PC-9 (cell line): Measurements from ENCODE around the gene DYNLT2B.

ENCODE experiments used
- EZH2 ChIP-seq: fragments of 200-600 bp; sonication (generic); IDR thresholded peaks from 2 replicates; pipeline ENCODE4 v1.8.0; 2017; ENCODE audit warnings: antibody characterized with exemption, low read depth
- TF ChIP-seq, protein P1 (sequence below): fragments of 200-600 bp; sonication (generic); conservative IDR thresholded peaks from 2 replicates; pipeline ENCODE4 v1.6.1; 2017; ENCODE audit warnings: mixed run types, antibody characterized with exemption, mild to moderate bottlenecking, moderate library complexity

DNA sequence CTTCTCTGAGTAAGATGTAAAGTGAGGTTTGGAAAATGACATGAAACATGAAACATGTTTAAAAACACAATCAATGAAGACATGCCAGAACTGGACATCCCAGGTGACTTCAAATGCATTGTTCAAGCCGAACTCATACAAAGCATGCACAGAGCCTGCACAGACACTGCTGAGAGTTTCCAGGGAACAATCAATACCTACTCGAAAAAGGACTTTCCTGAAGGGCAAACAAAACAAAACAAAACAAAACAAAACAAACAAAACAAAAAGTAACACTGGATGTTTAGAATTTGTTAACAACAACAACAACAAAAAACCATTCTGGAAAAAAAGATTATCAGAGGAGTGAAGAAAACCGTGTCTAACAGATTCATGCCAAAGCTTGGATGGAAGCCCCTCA is 30.7 kb upstream of the DYNLT2B start:
- TF ChIP-seq, protein P1, sequence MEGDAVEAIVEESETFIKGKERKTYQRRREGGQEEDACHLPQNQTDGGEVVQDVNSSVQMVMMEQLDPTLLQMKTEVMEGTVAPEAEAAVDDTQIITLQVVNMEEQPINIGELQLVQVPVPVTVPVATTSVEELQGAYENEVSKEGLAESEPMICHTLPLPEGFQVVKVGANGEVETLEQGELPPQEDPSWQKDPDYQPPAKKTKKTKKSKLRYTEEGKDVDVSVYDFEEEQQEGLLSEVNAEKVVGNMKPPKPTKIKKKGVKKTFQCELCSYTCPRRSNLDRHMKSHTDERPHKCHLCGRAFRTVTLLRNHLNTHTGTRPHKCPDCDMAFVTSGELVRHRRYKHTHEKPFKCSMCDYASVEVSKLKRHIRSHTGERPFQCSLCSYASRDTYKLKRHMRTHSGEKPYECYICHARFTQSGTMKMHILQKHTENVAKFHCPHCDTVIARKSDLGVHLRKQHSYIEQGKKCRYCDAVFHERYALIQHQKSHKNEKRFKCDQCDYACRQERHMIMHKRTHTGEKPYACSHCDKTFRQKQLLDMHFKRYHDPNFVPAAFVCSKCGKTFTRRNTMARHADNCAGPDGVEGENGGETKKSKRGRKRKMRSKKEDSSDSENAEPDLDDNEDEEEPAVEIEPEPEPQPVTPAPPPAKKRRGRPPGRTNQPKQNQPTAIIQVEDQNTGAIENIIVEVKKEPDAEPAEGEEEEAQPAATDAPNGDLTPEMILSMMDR, result no peak
- no peak for TF ChIP-seq EZH2
